H1 (cell line): ENCODE measurements around the gene MAS1. TPM values are rescaled to one million over a fixed set of nuclear protein-coding genes. Genes with fewer than 3 reads are reported as not detected.

ENCODE experiments used
- CTCF ChIA-PET: fragments of 300-600 bp; sonication (Branson Sonifier 250); formaldehyde crosslinking; loops from one replicate; lab custom pipeline; 2021; ENCODE audit not compliant: partially characterized antibody; lab: Charles Lee
- POLR2A ChIA-PET: fragments of 300-600 bp; sonication (Branson Sonifier 250); formaldehyde crosslinking; loops from one replicate; lab custom pipeline; 2021; ENCODE audit warnings: inconsistent platforms; ENCODE audit not compliant: partially characterized antibody; lab: Charles Lee
- DNase-seq, 2 experiments: peaks; one replicate each; pipeline versions ENCODE4 v3.0.0 to v3.0.0-alpha.2; 2010 to 2022; ENCODE audit warnings: low spot score in 2 of 2, low read depth in 1 of 2, mixed read lengths in 1 of 2
- FAIRE-seq: peaks from 2 replicates; lab custom pipeline; 2011; peaks lifted over from hg19 to GRCh38; lab: Jason Lieb, UNC
- H2AFZ ChIP-seq: 2 replicates; pipeline ENCODE4 v1.8.1; 2012; ENCODE audit warnings: low read length, inconsistent platforms
- H2AK5ac ChIP-seq: 2 replicates; pipeline ENCODE4 v1.6.1; 2013; ENCODE audit warnings: low read depth, low read length
- H2BK120ac ChIP-seq: replicated peaks from 2 replicates; pipeline ENCODE3; 2013; ENCODE audit warnings: low read depth, low read length, inconsistent platforms
- H2BK12ac ChIP-seq: 2 replicates; pipeline ENCODE4 v1.6.1; 2013; ENCODE audit warnings: low read depth, low read length
- H2BK15ac ChIP-seq: 2 replicates; pipeline ENCODE4 v1.6.1; 2013; ENCODE audit warnings: low read length
- H2BK20ac ChIP-seq: 2 replicates; pipeline ENCODE4 v1.6.1; 2013; ENCODE audit warnings: low read length
- H2BK5ac ChIP-seq: 2 replicates; pipeline ENCODE4 v1.6.1; 2013; ENCODE audit warnings: low read depth, low read length
- H3K14ac ChIP-seq: 2 replicates; pipeline ENCODE4 v1.6.1; 2013; ENCODE audit warnings: inconsistent platforms; ENCODE audit not compliant: insufficient read length
- H3K18ac ChIP-seq: 2 replicates; pipeline ENCODE4 v1.6.1; 2013; ENCODE audit warnings: low read length; ENCODE audit errors: extremely low read depth
- H3K23ac ChIP-seq: 2 replicates; pipeline ENCODE4 v1.6.1; 2013; ENCODE audit warnings: inconsistent platforms; ENCODE audit not compliant: insufficient read length
- H3K23me2 ChIP-seq: 2 replicates; pipeline ENCODE4 v1.6.1; 2013; ENCODE audit warnings: low read depth, low read length
- H3K27ac ChIP-seq: 2 replicates; pipeline ENCODE4 v1.6.1; 2011; ENCODE audit warnings: low read depth, low read length, inconsistent platforms
- H3K27me3 ChIP-seq, 4 experiments: replicated peaks in 1 of 4; 1 replicate in 1 of 4; 2 replicates in 3 of 4; pipeline versions ENCODE4 v1.6.1 to v1.8.1; 2011 to 2013; ENCODE audit warnings: low read length in 3 of 4, mild to moderate bottlenecking in 3 of 4, inconsistent platforms in 2 of 4, mixed read lengths in 2 of 4, moderate library complexity in 1 of 4; ENCODE audit not compliant: control insufficient read depth in 3 of 4, insufficient read depth in 3 of 4; ENCODE audit errors: extremely low read depth in 1 of 4
- H3K36me3 ChIP-seq, 4 experiments: 2 replicates each; pipeline versions ENCODE4 v1.6.1 to v1.8.1; 2011 to 2013; ENCODE audit warnings: mild to moderate bottlenecking in 4 of 4, low read length in 3 of 4, moderate library complexity in 2 of 4, control low read depth in 1 of 4, inconsistent platforms in 1 of 4; ENCODE audit not compliant: insufficient read depth in 4 of 4, control insufficient read depth in 2 of 4
- H3K4ac ChIP-seq: replicated peaks from 2 replicates; pipeline ENCODE3; 2013; ENCODE audit warnings: low read length, low read depth, mixed read lengths, inconsistent platforms; ENCODE audit not compliant: insufficient read length
- H3K4me1 ChIP-seq, 4 experiments: replicated peaks in 1 of 4; 1 replicate in 1 of 4; 2 replicates in 3 of 4; pipeline versions ENCODE4 v1.6.1 to v1.8.1; 2011 to 2013; ENCODE audit warnings: low read length in 3 of 4, inconsistent platforms in 2 of 4, mixed read lengths in 1 of 4; ENCODE audit not compliant: insufficient read depth in 4 of 4, control insufficient read depth in 3 of 4
- H3K4me2 ChIP-seq, 2 experiments: 2 replicates each; pipeline versions ENCODE4 v1.6.1 to v1.8.1; 2011 to 2013; ENCODE audit warnings: low read depth in 2 of 2, low read length in 2 of 2, control low read depth in 1 of 2, inconsistent platforms in 1 of 2, mild to moderate bottlenecking in 1 of 2; ENCODE audit not compliant: insufficient read depth in 1 of 2
- H3K4me3 ChIP-seq, 4 experiments: fragments of 200-600, 300-600 bp in 1 of 4; sonication (generic), shearing (Covaris generic), sonication (Bioruptor Twin) in 1 of 4; 2 replicates each; pipeline versions ENCODE4 v1.5.1 to v1.8.1; 2011 to 2016; ENCODE audit warnings: low read length in 4 of 4, low read depth in 3 of 4, control low read depth in 2 of 4, inconsistent platforms in 2 of 4, mild to moderate bottlenecking in 2 of 4, mixed read lengths in 1 of 4, moderate library complexity in 1 of 4; ENCODE audit not compliant: insufficient read depth in 2 of 4; ENCODE audit errors: extremely low read depth in 1 of 4
- H3K56ac ChIP-seq: replicated peaks from 2 replicates; pipeline ENCODE3; 2013; ENCODE audit warnings: low read depth, mild to moderate bottlenecking, mixed read lengths, low read length, inconsistent platforms; ENCODE audit not compliant: insufficient read length
- H3K79me1 ChIP-seq: 2 replicates; pipeline ENCODE4 v1.6.1; 2013; ENCODE audit warnings: low read depth, low read length, control low read depth
- H3K79me2 ChIP-seq, 2 experiments: 2 replicates each; pipeline versions ENCODE4 v1.6.1 to v1.8.1; 2012 to 2013; ENCODE audit warnings: low read length in 2 of 2, mild to moderate bottlenecking in 2 of 2, inconsistent platforms in 1 of 2; ENCODE audit not compliant: insufficient read depth in 2 of 2, control insufficient read depth in 1 of 2
- H3K9ac ChIP-seq, 4 experiments: replicated peaks in 1 of 4; 1 replicate in 1 of 4; 2 replicates in 3 of 4; pipeline versions ENCODE4 v1.6.1 to v1.8.1; 2011 to 2013; ENCODE audit warnings: low read depth in 3 of 4, low read length in 3 of 4, control low read depth in 2 of 4, mild to moderate bottlenecking in 2 of 4, moderate library complexity in 2 of 4, inconsistent platforms in 1 of 4; ENCODE audit errors: extremely low read depth in 1 of 4
- H3K9me3 ChIP-seq, 2 experiments: 2 replicates each; pipeline versions ENCODE4 v1.6.1 to v1.8.1; 2012 to 2013; ENCODE audit warnings: mild to moderate bottlenecking in 2 of 2, moderate library complexity in 2 of 2, control low read depth in 1 of 2, inconsistent platforms in 1 of 2, low read depth in 1 of 2, low read length in 1 of 2, mixed read lengths in 1 of 2; ENCODE audit not compliant: insufficient read depth in 2 of 2
- H4K20me1 ChIP-seq, 2 experiments: replicated peaks in 1 of 2; 2 replicates each; pipeline versions ENCODE3 to v1.8.1; 2011 to 2013; ENCODE audit warnings: inconsistent platforms in 2 of 2, low read length in 2 of 2, mild to moderate bottlenecking in 1 of 2; ENCODE audit not compliant: insufficient read depth in 2 of 2, control insufficient read depth in 1 of 2
- H4K5ac ChIP-seq: 2 replicates; pipeline ENCODE4 v1.6.1; 2013; ENCODE audit warnings: low read length, low read depth, mixed read lengths, inconsistent platforms; ENCODE audit not compliant: insufficient read length
- H4K8ac ChIP-seq: 2 replicates; pipeline ENCODE4 v1.8.0; 2013; ENCODE audit warnings: mild to moderate bottlenecking, moderate library complexity, low read length, inconsistent platforms; ENCODE audit not compliant: insufficient read depth; ENCODE audit errors: extremely low read depth
- H4K91ac ChIP-seq: replicated peaks from 2 replicates; pipeline ENCODE3; 2013; ENCODE audit warnings: low read length, mixed read lengths, inconsistent platforms; ENCODE audit not compliant: insufficient read length
- PHF8 ChIP-seq: fragments of 200-600 bp; sonication (generic); conservative IDR thresholded peaks from 2 replicates; pipeline ENCODE4 v1.7.1; 2012; ENCODE audit warnings: low read depth, mild to moderate bottlenecking, inconsistent platforms, low read length, moderate library complexity
- WGBS, 2 experiments: shearing (Covaris generic) in 1 of 2; methylation state at CpG; one replicate each; pipeline versions ENCODE4 v1.1.6 to v1.1.7; 2013 to 2015; ENCODE audit warnings: low lambda C conversion rate in 2 of 2, mixed read lengths in 2 of 2, inconsistent platforms in 1 of 2, low coverage in 1 of 2, missing lambda C conversion rate in 1 of 2; ENCODE audit not compliant: insufficient replicate concordance in 2 of 2, insufficient coverage in 1 of 2, insufficient read length in 1 of 2; ENCODE audit errors: extremely low coverage in 1 of 2, missing lambda C conversion rate in 1 of 2; 5-methylcytosine and 5-hydroxymethylcytosine counted together
- long read RNA-seq, 2 experiments: library from RNA in 1 of 2; library from capped mRNA in 1 of 2; stranded (forward); transcript quantifications; one replicate each; pipeline ENCODE4 v2.0.0, GENCODE V29; 2021; ENCODE audit warnings: inconsistent platforms in 1 of 2
- polyA minus RNA-seq, 3 experiments: library from RNA; depleted of rRNA, polyadenylated mRNA; stranded (reverse); fragments of >200 nt; gene quantifications; 1 replicate in 2 of 3; 2 replicates in 1 of 3; pipeline ENCODE4 v1.2.3, GENCODE V29; 2011
- polyA plus RNA-seq, 7 experiments: library from polyadenylated mRNA; depleted of rRNA in 3 of 7; stranded (reverse) in 5 of 7; unstranded in 2 of 7; fragments of >200 nt in 5 of 7; fragments of 200-250 nt in 2 of 7; gene quantifications; 1 replicate in 5 of 7; 2 replicates in 1 of 7; 4 replicates in 1 of 7; pipeline versions ENCODE4 v1.2.1 to v1.2.3, GENCODE V29; 2011 to 2013; ENCODE audit warnings: missing spikeins in 2 of 7, mixed read lengths in 2 of 7
- total RNA-seq: library from RNA; stranded (reverse); fragmentation: NEBNext Ultra II Directional; extraction: Animal tissue kit (Norgen Biotek cat#: 25700); gene quantifications from 2 replicates; pipeline ENCODE4 v1.2.1, GENCODE V29; 2021
- TF ChIP-seq, protein P1 (sequence below): IDR thresholded peaks from 2 replicates; pipeline ENCODE4 v1.6.1; 2012; ENCODE audit warnings: low read length, inconsistent platforms

The MAS1 gene
- not detected in 2 replicates for total RNA-seq
- 0.02 TPM in 1 of 2 replicates, not detected in the other for polyA plus RNA-seq (2011; rRNA removed)
- polyA plus RNA-seq (2011; cell fraction: cytosol; rRNA removed), result not detected
- not detected for polyA plus RNA-seq (2011; cell fraction: nucleus; rRNA removed)
- polyA plus RNA-seq (2012, experiment 1 of 2), result 0.03 TPM in 3 of 4 replicates, not detected in the other
- not detected for polyA plus RNA-seq (2012, experiment 2 of 2)
- 0.04 TPM for polyA plus RNA-seq (2013, experiment 1 of 2)
- polyA plus RNA-seq (2013, experiment 2 of 2), result 0.06 TPM
- polyA minus RNA-seq (2011; rRNA and poly(A)+ RNA removed), result not detected in 2 replicates
- polyA minus RNA-seq (2011; cell fraction: cytosol; rRNA and poly(A)+ RNA removed), result not detected
- polyA minus RNA-seq (2011; cell fraction: nucleus; rRNA and poly(A)+ RNA removed), result not detected
- long read RNA-seq, experiment 1, result 0 reads
- long read RNA-seq, experiment 2, result 0 reads

DNA sequence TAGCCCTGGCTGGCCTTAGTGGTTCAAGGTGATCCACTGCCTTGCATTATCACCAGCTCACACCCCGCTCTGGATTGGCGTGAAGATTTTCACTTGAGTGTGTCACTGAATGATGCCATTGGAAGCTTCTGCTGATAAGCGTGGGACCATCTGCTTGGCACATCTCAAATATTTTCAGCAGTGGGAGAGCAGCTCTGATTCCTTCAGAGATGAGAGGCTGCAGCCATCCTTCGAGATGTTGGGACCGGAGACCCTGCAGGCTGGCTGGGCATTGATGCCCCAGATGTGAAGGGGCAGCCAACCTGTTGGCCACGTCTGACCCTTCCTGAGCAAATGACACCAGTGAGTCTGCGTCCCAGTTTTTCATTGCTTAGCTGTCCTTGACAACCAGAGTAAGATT is at the start of gene MAS1:
TSS of gene MAS1 (plus strand) at position 197 of the 400 bp plus-strand sequence. CDS start 15,968 bp downstream, outside the sequence.
- 91% methylated on average over 7 of the region's 7 CpGs; no CpG with 5 or more reads in 1 of the 2 experiments for WGBS, 2 experiments
- no peaks in the 10 kb centered on the region for H3K36me3 ChIP-seq
- no peak within 1 kb of the TSS for H3K4ac ChIP-seq
- no peak for FAIRE-seq
- H3K23me2 ChIP-seq, result no peaks in the 10 kb centered on the region
- H2BK20ac ChIP-seq, result no peak within 1 kb of the TSS
- H3K23ac ChIP-seq, result no peak within 1 kb of the TSS
- H3K4me3 ChIP-seq, result no peak within 1 kb of the TSS
- H3K79me1 ChIP-seq, result no peaks in the 10 kb centered on the region
- H3K27ac ChIP-seq, result no peak within 1 kb of the TSS
- H4K5ac ChIP-seq, result no peak within 1 kb of the TSS
- no peak within 1 kb of the TSS for H4K8ac ChIP-seq
- H2BK12ac ChIP-seq, result no peak within 1 kb of the TSS
- no peaks in the 10 kb centered on the region for H4K20me1 ChIP-seq
- H3K4me1 ChIP-seq, result no peaks in the 10 kb centered on the region
- no peak within 1 kb of the TSS for H4K91ac ChIP-seq
- no peak within 1 kb of the TSS for H2BK120ac ChIP-seq
- H3K9me3 ChIP-seq, result no peaks in the 10 kb centered on the region
- H2BK15ac ChIP-seq, result no peak within 1 kb of the TSS
- no peak within 1 kb of the TSS for H2BK5ac ChIP-seq
- H3K9ac ChIP-seq, result no peak within 1 kb of the TSS
- no peak within 1 kb of the TSS for H3K14ac ChIP-seq
- ChIA-PET POLR2A (interaction anchor here (0.6 kb wide), 1 partner anchor 370 kb away, joined by 3 read pairs; no protein-coding TSS in a partner anchor), CTCF (interaction anchor here (1.0 to 1.6 kb wide), 3 partner anchors 21 to 27 kb away, joined by 3 to 6 read pairs (median 5); no protein-coding TSS in a partner anchor)
- no peak within 1 kb of the TSS for H3K18ac ChIP-seq
- no peak for TF ChIP-seq PHF8
- TF ChIP-seq, protein P1, sequence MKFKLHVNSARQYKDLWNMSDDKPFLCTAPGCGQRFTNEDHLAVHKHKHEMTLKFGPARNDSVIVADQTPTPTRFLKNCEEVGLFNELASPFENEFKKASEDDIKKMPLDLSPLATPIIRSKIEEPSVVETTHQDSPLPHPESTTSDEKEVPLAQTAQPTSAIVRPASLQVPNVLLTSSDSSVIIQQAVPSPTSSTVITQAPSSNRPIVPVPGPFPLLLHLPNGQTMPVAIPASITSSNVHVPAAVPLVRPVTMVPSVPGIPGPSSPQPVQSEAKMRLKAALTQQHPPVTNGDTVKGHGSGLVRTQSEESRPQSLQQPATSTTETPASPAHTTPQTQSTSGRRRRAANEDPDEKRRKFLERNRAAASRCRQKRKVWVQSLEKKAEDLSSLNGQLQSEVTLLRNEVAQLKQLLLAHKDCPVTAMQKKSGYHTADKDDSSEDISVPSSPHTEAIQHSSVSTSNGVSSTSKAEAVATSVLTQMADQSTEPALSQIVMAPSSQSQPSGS, result no peak
- no peak for DNase-seq
- no peak within 1 kb of the TSS for H2AK5ac ChIP-seq
- H2AFZ ChIP-seq, result no peak within 1 kb of the TSS
- H3K56ac ChIP-seq, result no peak within 1 kb of the TSS
- no peaks in the 10 kb centered on the region for H3K79me2 ChIP-seq
- H3K27me3 ChIP-seq, result no peaks in the 10 kb centered on the region
- no peak within 1 kb of the TSS for H3K4me2 ChIP-seq
